ENCODE data around the gene CYB561. TPM values are rescaled to one million over a fixed set of nuclear protein-coding genes. Genes with fewer than 3 reads are reported as not detected.

CYB561 gene
- total and polyA plus RNA-seq, 2 of the 4 experiments (the other 2 are of a cell fraction): 2.5 to 3.0 TPM

DNA sequence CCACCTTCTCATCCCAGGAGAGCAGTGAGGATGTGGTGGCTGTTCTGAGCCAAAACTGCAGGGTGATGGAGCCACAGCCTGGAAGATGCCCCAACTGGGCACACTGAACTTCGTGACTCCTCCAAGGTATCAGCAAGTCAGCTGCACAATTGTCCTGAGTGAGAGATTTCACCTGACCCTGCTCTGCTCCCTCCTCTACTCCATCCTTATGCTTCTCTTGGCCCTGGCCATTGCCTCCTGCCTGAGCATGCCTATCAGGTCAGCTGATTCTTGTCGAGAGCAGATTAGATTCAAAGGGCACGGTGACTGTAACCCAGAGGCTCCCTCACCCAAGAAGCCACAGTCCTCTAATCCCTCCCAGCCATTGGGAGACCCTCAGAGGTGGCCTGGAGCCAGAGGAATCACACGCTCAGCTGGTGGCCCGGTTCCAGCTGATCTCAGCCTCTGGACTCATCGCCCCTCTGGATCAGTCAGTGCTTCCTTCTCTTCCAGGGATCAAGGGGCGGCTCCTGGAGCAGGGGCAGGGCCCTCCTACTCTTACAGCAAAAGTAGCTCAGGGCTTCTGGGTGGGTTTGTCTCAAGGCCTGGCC, 7.0 kb upstream of the CYB561 start:
- ATAC-seq (ENCODE audit: low read depth) (0 out of 2 replicates have a peak, but pooled peaks have one; percentile 14), DNase-seq (no peak)
- no peak overlapping the region for H3K4ac ChIP-seq (ENCODE audit: low read depth, low read length)
- ChIA-PET POLR2A (ENCODE audit: unreplicated experiment) (no interaction called here), CTCF (no interaction called here)
- no peak overlapping the region; the same call in 1 of the 2 replicates for H2AK5ac ChIP-seq (ENCODE audit: low read depth, low read length)
- no peaks in the 10 kb centered on the region for H3K79me1 ChIP-seq (ENCODE audit: low read depth in 1 of 2, low read length in 2 of 2)
- H3K27me3 ChIP-seq (ENCODE audit: control insufficient read depth, insufficient read depth, low read length): peaks cover 3% of the 10 kb centered on the region; the same call in 1 of the 2 replicates
- no peak for TF ChIP-seq CHD1 (IDR thresholded peaks at IDR 0.05; ENCODE audit: low read depth, low read length)
- TF ChIP-seq MAFK (IDR thresholded peaks at IDR 0.05; ENCODE audit: low read depth, low read length): no peak
- TF ChIP-seq USF2 (IDR thresholded peaks at IDR 0.05; ENCODE audit: low read depth, low read length): no peak
- no peak for TF ChIP-seq RAD21 (IDR thresholded peaks at IDR 0.05; ENCODE audit: low read length)
- TF ChIP-seq MXI1 (IDR thresholded peaks at IDR 0.05; ENCODE audit: borderline replicate concordance, low read depth, low read length): no peak
- no peak for TF ChIP-seq SMC3 (IDR thresholded peaks at IDR 0.05; ENCODE audit: low read depth, low read length)
- TF ChIP-seq CEBPB (IDR thresholded peaks at IDR 0.05; ENCODE audit: low read depth, low read length): no peak
- no peak for TF ChIP-seq FOS (IDR thresholded peaks at IDR 0.05; ENCODE audit: low read depth, low read length)
- TF ChIP-seq MAZ (IDR thresholded peaks at IDR 0.05; ENCODE audit: borderline replicate concordance, low read depth, low read length): no peak
- TF ChIP-seq ELK1 (IDR thresholded peaks at IDR 0.05; ENCODE audit: borderline replicate concordance, low read depth, low read length): no peak
- TF ChIP-seq RCOR1 (IDR thresholded peaks at IDR 0.05; ENCODE audit: insufficient replicate concordance, low read length): no peak
- TF ChIP-seq, protein P1, sequence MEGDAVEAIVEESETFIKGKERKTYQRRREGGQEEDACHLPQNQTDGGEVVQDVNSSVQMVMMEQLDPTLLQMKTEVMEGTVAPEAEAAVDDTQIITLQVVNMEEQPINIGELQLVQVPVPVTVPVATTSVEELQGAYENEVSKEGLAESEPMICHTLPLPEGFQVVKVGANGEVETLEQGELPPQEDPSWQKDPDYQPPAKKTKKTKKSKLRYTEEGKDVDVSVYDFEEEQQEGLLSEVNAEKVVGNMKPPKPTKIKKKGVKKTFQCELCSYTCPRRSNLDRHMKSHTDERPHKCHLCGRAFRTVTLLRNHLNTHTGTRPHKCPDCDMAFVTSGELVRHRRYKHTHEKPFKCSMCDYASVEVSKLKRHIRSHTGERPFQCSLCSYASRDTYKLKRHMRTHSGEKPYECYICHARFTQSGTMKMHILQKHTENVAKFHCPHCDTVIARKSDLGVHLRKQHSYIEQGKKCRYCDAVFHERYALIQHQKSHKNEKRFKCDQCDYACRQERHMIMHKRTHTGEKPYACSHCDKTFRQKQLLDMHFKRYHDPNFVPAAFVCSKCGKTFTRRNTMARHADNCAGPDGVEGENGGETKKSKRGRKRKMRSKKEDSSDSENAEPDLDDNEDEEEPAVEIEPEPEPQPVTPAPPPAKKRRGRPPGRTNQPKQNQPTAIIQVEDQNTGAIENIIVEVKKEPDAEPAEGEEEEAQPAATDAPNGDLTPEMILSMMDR (conservative IDR thresholded peaks at IDR 0.05; ENCODE audit: low read depth, low read length): no peak
- TF ChIP-seq BHLHE40 (IDR thresholded peaks at IDR 0.05; ENCODE audit: low read depth, low read length): no peak
- no peak for TF ChIP-seq NFE2L2 (IDR thresholded peaks at IDR 0.05; ENCODE audit: low read depth, low read length)
- H2BK5ac ChIP-seq (ENCODE audit: low read depth, low read length, poor library complexity, severe bottlenecking): no peak overlapping the region
- dilution Hi-C loops (cut with HindIII; ENCODE audit: low sequenced_read_pairs, unreplicated experiment): no loop called here
- H4K5ac ChIP-seq (ENCODE audit: low read depth, low read length): no peak overlapping the region
- no peak overlapping the region for H2BK20ac ChIP-seq (ENCODE audit: low read depth, low read length)
- H3K4me3 ChIP-seq (ENCODE audit: insufficient read depth, low read depth, low read length): no peak overlapping the region
- no peak overlapping the region for H4K91ac ChIP-seq (ENCODE audit: insufficient read depth, low read depth, low read length)
- 58% methylated on average over 6 of the region's 7 CpGs; no CpG with 5 or more reads in 1 of the 2 experiments for WGBS, 2 experiments (ENCODE audit: extremely low coverage in 2 of 2, insufficient read length in 1 of 2)
- H2AK9ac ChIP-seq (replicated peaks; ENCODE audit: low read depth, low read length, poor library complexity): no peak overlapping the region
- peak overlapping the region; percentile 29 for H2AFZ ChIP-seq (replicated peaks; ENCODE audit: low read length, poor library complexity)
- no peaks in the 10 kb centered on the region for H3K9me3 ChIP-seq (ENCODE audit: control insufficient read depth, insufficient read depth, low read length)
- no peaks in the 10 kb centered on the region for H4K20me1 ChIP-seq (ENCODE audit: insufficient read depth, low read length)
- H3K18ac ChIP-seq (ENCODE audit: low read depth, low read length): no peak overlapping the region
- in situ Hi-C loops (cut with MboI; ENCODE audit: low sequenced_read_pairs): no loop called here
- no peak overlapping the region for H3K14ac ChIP-seq (replicated peaks; ENCODE audit: low read depth, low read length)
- H3K4me1 ChIP-seq (ENCODE audit: control insufficient read depth, insufficient read depth, low read length): peaks cover 3% of the 10 kb centered on the region; the same call in 1 of the 2 replicates
- no peak overlapping the region for H3K9ac ChIP-seq (ENCODE audit: low read depth, low read length)
- H3K56ac ChIP-seq (ENCODE audit: extremely low read depth, insufficient read depth, low read length): no peak overlapping the region
- no peaks in the 10 kb centered on the region for H3K36me3 ChIP-seq (ENCODE audit: control insufficient read depth, insufficient read depth, low read length)
- no peak overlapping the region for H3K4me2 ChIP-seq (ENCODE audit: low read depth, low read length)
- intact Hi-C loops (cut with micrococcal nuclease): no loop called here
- 0 out of 2 replicates have a peak, but pooled peaks cover 3% of the 10 kb centered on the region for H3K9me1 ChIP-seq (ENCODE audit: insufficient read depth, low read length)
- BruUV-seq (replicated peaks): no TSS peak
- H4K8ac ChIP-seq (ENCODE audit: low read depth in 2 of 2, low read length in 2 of 2): no peak overlapping the region
- H3K27ac ChIP-seq (ENCODE audit: insufficient read depth, low read length): no peak overlapping the region
- H2BK120ac ChIP-seq (ENCODE audit: low read depth, low read length): no peak overlapping the region
- H3K23ac ChIP-seq (ENCODE audit: low read depth, low read length): no peak overlapping the region
- H2BK15ac ChIP-seq (ENCODE audit: low read depth, low read length): no peak overlapping the region

Measured in IMR-90 (cell line).